GM18868 (cell line): ENCODE data around the gene CERK.
A peak's percentile ranks its signal among the peaks of the same experiment; 100 is the strongest.
"Not testable (repeated sequence)": the region's sequence is repeated elsewhere in the genome, so short reads cannot be mapped to it uniquely, and the experiment has no call there.

ENCODE experiments used
- ATAC-seq: cut with Tn5 transposase; IDR thresholded peaks from one replicate; pipeline ENCODE4 v1.9.1; 2021; ENCODE audit warnings: mild to moderate bottlenecking, moderate library complexity; ENCODE audit not compliant: unreplicated experiment

CERK gene

DNA sequence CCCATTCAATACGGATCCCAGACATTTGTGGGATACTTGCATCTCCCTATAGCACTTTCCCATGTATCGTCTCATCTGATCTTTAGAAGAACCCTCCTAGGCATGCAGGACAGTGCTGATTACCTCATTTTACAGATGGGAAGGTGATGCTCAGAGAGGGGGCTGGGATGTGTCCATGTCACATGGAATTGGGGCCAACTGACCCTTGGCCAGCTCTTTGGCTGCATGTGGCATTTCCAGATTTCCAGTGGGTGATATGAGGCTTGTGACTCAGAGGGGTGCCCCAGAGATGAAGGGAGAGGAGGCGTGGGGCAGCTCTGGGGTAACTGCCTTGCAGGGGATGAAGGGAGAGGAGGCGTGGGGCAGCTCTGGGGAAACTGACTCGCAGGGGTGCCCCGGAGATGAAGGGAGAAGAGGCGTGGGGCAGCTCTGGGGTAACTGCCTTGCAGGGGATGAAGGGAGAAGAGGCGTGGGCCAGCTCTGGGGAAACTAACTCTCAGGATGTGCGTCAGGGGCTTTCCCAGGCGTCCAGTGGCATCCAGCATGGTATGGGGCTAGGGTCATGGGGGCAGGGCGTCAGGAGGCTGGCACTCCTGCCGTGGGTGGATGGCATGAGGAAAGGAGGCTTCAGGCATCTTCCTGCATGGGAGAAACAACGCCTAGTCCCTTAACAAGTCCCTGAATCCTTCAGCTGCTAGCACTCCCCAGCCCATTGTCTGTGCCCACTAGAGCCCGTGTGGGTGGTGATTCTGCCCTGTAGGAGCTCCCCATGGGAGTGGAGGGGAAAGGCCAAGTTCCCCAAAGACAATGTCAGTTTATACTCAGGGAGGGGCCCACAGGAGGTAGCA, 11.9 kb upstream of the CERK start:
- no peak for ATAC-seq

DNA sequence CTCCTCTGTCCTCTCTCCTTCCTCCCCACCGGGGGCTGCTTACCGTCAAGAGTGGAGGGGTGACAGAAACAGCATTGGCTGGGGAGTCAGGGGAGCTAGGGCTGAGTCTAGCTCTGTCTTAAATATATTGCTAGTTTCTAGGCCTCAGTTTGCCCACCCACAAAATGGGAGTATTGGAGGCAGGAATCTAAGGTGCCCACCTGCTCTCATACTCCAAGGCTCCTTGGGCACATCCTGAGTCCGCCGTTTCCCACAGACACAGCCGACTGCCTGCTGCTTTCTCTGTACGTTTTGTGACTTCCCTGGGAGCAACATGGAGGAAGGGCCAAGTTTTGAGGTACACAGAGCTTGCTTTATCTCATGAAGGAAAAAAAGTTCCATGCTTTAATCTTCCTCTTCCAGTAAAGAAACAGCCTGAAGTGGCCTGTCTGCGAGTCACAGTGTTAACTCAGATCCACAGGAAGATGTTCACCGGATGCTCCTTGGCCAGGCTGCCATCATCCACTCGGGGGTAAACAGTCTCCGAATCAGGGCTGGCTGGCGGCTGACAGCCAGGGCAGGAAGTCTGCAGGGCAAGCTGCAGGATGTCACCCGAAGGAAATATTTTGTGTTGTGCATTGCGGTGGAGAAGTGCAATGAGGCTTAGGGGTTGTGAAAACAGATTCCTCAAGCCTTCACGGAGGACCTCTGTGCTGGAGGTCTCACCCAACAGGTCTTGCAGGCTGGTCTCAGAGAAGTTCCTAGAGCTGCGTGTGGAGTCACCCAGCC, 11.0 kb upstream of the CERK start:
- no peak for ATAC-seq

DNA sequence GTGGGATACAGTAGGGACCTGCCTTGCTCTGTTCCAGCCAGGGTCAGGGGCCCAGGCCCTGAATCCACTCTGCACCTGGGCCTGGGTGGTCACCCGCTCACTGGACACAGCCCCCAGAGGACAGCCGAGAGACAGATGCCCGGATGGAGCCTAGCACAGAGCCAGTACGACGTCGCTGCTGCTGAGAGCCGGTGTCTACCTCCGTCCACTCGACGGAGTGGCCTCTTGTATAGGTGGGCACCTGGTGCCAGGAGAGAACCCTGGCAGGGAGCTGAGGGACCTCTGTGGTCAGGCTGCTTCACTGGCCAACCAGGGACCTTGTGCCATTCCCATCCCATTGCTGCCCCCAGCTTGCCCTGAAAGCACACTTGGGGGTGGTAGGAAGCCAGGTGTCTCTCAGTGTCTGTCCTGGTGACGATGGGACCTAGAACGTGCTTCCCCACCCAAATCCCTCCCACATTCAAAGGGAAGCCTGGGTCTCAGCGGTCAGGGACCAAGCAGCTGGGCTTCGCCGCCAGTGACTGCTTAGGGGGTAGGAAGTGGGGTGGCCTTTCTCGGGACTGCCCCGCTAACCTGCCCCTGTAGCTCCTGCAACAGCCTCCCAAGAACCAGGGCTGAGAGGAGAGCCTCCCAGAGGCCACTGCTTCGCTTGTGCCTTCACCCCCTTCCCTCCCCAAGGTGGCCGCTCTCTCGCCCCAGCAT, 10.3 kb upstream of the CERK start:
- ATAC-seq = no peak

DNA sequence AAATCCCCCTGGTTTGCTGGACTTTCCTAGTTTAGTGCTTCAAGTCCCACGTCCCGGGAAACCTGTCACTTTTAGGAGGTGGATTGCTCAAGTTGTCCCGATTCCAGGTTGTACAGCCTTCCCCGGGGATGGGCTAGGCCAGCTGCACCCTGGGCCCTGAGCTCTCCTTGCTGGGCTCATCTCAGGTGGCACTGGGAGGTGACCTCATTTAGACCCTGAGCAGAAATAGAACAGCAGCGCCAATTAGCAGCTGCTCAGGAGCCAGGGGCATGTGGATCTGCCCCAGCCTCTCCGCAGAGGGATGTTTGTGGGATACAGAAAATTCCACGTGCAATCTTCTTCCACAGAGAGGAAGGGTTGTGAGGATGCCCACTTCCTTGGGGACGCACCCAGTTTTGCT, 9.6 kb upstream of the CERK start:
- no peak for ATAC-seq

DNA sequence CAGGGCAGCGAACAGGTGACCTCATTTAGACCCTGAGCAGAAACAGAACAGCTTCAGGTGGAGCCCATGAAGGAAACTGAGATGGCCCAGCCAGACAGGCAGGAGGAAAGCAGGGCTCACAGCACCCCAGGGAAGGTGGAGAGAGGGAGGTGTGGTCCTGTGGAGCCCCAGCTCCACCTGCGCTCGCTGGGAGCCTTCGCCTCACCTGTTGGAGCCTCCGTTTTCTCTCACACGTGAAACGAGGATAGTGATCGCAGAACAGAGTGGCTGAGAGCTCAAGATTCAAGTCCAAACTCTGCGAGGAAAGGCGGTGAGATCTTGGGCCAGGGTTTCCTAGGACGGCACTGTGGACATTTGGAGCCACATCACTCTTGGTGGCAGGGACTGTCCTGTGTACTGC, 8.6 kb upstream of the CERK start:
- ATAC-seq = no peak

DNA sequence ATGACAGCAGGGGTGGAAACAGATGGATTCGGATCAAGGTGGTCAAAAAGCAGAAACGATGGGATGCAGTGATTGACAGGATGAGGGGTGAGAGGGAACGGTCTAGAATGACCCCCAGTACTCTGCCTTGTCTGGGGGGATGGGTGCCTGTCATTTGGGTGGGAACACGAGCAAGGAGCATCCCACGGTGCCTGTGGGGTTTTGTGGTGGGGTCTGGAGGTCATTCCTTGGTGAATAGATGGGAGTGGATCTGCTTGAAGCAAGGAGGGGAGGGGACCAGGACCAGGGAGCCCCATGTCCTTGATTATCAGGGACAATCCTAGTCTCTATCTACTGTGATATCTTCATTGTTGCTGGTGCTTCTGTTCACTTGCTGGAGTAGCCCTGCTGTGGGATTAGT, 8.1 kb upstream of the CERK start:
- no peak for ATAC-seq

DNA sequence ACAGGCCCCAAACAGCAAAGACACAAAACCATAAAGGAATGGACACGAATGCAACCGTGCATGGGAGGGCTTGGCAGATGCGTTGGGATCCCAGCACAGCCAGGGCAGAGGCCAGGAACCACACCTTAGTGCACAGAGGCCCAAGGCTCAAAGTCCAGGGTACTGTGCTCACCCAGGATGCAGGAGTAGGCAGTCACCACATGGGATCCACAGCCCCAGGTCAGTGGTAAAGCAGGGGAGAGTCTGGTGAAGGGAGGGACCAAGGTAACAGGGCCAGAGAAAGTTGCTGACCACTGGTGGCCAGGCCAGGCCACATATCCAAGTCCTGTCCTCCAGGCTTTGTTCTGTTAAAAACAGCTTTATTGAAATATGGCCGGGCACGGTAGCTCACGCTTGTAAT, 6.5 kb upstream of the CERK start:
- ATAC-seq = no peak

DNA sequence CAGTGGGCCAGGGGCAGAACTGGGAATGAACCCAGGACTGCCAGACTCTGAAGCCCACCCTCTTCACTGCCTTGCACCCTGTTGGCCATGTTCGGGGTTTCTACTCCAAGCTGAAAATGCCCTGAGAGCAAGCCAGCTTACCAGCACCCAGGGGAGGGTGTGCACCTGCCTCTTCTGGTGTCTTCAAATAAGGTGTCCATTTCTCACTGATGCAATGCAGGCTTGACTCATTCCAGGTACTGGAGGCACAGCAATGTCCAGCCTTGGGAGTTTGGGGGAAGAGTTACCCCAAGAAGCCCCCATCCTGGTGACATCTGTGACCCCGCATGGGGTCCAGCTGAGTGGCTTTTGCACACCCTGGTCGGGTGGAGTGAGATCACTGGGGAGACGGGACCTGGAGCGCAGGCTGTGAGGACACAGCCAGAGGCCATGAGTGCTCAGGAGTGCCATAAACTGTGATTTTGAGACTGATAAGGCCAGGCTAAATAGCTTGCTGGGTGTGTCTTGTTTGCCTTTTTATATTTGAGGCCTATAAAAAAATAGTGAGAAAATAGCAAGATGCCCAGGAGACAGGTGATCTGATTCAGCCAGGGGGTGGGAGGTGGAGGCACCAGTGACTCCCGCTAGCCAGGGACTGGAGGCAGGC, 4.6 kb upstream of the CERK start:
- no peak for ATAC-seq

DNA sequence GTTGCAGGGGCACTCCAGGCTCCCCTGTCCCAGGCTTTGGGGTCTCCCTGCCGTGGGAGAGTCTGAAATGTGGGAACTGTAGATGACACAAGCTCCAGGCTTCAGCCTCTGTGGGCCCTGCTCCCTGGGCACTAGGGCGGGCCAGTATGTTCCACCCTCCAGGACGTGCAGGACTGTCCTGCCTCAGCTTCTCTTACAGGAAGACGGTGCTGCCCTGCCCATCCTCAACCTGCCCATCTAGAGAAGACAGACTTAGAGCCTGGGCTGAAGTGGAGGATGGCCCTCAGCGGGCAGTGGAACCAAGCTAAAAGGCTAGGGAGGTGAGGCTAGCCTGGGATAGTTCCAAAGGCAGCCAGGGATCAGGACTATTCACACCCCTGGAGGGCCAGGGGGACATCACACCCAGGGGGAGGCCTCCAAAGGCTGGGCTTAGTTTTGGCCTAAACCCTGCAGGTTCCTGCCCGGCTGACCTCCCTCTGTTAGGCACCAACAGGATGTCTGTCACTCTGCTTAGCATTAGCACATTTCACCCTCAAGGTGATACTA, 4.0 kb upstream of the CERK start:
- no peak for ATAC-seq

DNA sequence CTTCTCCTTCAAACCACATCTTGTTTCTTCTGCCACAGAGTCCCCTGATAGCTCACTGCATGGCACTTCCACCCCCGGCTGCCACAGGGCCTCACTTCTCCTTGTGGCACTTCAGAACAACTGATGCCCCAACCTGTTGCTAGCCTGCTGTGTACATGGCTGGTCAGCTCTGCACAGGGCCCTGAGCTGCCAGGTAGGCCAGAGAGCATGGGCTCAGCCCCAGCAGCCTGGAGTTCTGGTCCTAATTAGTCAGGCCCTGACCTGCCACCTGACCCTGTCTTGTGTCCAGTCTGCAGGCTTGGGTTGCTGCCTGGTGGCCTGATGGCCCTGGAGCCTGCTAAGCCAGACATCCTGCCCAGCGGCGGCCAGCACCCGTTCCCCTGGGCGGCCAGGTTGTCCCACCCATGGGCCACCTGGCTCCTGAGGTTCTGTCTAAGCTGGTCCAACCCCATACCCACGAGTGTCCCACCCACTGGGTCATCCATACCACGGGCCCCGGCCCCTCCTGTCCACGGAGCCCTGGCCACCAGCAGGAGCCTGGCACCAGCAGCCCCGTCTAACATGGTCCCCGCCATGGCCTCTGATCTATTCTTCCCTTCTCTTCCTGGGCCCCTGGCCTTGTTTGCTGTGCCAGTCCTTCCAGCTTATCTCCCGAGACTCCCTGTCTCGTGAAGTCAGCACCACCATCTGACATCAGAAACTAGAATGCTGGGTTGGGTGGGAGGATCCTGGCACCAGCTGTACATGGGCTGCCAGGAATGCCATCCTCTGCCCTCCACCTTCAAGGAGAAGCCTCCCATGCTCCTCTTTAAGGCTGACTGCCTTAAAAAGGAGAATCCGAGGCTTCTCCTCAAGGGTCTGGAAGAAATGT, 3.1 kb upstream of the CERK start:
- no peak for ATAC-seq

DNA sequence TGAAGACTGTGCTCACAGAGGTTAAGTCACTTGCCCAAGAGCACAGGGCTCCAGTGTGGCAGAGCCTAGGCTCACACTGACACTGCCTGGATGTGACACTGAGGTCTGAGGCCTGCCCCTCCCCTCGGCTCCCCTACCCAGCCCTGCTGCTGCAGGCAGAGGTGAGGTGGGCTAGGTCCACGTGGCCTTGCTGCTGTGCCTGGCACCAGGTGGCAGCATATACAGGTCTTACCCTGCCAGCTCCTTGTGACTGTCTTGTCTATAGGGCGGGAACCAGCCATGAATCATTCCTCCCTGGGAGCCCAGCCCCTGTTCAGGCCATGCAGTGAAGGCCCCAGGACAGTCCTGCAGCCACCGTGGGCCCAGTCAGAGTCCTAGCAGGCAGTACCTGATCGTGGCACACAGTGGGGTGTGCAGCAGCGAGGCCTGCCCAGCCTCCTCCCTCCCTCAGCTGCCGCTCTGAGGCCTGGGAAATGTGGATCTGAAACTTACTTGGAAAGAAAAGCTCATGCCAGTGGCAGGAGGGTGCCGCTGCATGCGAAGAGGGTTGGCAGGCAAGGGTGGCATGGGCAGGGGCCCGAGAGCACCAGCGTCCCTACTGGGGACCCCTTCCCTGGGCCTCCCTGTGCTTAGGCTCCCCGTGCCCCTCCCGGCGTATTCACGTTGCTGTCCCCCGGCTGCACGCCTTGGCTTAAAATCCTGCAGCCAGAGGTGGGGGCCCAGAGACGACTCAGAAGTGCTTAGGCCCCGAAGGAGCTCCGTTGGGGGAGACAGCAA, 1.2 kb upstream of the CERK start:
- peak; percentile 34 for ATAC-seq

DNA sequence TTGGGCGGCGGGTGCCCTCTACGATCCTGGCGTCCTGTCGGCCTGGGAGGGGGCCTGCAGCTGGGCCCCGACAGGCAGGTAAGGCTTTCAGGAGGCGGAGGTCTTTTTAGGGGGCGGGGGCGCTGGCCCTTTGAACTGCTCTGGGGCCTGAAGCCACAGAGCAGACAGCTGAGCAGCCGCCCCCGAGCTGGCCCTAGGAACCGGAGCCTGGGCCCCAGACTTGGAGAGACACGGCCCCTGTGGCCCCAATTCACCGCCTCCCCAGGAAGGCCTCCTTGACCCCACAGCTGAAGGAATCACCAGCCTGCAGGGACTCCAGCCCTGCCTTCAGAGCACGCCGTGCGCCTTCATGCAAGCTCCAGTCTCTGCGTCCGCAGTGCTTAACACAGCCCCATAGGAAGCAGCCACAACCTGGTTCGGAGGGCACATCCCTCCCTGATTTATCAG, 618 bp upstream of the CERK start:
- ATAC-seq = peak; percentile 3

DNA sequence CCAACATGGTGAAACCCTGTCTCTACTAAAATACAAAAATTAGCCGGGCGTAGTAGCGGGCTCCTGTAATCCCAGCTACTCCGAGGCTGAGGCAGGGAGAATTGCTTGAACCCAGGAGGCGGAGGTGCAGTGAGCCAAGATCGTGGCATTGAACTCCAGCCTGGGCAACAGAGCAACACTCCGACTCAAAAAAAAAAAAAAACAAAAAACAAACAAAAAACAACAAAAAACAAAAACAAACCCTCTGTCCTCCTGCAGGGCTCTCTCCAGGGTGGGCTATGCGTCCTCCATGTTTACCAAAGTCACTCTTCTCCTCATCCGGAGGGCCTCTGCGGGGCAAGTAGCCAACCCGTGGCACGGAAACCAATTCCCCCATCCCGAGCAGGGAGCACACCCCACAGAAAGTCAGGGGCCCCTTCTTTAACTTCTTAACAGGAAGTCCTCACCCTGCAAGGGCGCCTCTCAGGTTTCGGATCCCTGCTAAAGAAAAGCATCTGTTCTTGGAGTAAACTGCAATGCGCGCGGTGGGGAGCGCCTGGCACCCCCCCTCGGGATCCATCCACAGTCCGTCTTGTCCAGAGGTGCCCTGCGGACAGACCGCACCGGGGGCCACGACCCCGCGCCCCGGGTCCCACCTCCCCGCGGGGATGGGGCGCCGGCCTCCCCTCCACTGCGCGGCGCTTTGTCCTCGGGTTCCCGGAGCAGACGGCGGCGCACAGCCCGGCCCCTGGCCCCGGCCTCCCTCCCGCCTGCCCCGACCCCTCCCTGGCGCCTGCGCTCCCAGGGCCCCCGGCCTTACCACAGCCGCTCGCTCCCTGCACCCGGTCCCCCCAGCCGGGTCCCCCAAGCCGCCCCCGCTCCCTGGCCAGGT, 712 bp downstream of the CERK start:
- ATAC-seq = peak; percentile 25

DNA sequence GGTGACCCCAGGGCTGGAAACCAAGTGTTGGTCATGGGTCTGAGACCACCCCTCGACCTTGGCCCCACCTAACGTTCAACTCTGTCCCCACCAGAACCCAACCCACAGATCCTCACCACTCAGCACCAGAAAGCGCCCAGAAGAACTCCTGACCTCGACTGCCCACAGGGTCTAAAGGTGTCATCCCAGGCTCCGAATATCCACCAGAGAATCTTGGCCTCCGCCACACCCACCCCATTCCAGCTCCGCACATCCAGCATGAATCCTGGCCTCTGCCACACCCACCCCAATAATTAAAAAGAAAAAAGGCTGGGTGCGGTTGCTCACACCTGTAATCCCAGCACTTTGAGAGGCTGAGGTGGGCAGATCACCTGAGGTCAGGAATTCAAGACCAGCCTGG, 1.3 kb downstream of the CERK start:
- no peak for ATAC-seq

DNA sequence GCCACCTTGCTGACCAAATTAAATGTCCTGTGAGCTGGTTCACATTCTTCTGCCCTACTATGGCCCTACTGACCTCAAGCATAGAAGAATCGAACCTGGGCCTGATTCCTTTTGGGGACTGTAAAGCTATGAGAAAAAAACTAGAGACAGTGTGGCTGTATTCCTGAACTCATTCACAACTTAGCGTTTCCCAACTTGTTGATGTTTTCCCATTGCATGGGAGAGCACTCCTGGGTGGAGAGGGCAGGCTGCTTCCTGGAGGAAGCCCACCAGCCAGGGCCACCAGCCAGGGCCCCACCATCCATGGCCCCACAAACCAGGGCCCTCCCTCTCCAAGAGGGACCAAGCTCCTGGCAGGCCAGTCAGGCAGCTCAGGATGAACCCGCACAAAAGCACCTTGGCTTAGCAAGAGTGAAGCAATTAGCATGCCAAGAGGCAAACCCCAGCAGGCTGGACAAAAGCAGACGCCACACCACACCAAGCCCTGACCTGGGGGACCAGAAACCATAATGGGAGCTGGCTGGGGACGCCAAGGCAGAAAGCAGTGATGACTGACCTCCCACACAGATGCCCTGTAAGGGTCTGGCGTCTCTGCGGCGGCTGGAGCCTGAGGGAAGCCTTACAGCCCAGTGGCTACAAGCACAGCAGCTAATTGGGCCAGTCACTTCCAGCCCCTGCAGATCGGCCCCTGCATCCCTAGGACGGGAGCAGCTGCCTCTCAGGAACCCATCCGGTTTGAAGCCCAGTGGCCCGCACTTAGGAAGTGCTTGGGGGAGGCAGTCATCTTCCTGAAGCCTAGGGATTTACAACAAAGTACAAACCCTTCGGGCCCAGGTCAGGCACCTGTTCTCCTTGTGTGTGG, 2.1 kb downstream of the CERK start:
- ATAC-seq = no peak

DNA sequence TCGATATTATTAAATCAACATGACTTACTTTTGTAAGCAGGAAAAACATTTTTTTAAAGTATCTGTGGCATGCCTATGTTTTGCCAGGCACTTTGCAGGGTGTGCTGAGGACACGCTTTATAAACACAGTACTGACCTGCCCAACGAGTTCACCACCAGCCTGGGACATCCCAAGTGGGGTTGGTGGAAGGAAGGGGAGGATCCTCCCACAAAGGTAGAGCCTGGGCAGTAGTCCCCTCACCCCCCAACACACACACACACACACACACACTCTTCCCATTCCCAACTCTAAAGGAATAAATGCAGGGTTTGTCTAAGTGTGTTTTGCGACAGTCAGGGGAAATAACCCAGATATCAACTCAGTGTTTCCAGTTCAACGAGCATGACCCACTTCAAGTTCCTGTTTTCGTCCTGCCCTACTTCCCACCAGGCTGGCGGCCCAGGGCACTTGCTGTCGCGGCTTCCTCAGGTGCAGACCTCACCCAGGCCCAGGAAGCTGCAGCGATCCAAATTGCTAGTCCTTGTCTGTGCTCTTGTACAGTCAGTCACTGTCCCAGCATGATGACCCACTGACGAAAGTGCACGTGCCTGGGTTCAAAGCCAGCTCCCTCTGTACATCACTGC, 3.1 kb downstream of the CERK start:
- ATAC-seq = no peak

DNA sequence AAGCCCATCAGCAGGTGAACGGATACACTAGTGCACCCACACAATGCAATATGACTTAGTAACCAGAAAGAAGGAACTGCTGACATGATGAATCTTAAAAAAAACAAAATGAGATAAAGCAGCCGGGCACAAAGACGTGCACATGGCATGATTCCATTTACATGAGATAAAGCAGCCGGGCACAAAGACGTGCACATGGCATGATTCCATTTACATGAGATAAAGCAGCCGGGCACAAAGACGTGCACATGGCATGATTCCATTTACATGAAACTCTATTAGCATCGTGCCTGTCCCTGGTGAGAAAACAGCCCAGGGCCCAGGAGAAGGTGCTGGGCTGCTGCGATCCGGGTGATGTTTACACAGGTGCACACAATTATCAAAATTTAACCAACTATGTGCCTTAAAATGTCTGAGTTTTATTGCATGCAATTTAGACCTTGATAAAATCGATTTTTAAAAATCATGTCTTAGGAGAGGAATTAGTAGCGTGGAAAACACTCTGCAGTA, 3.8 kb downstream of the CERK start:
- ATAC-seq = not testable (repeated sequence)
